H9 (cell line): Measurements from ENCODE around the gene C2orf81. TPM values are rescaled to one million over a fixed set of nuclear protein-coding genes. Genes with fewer than 3 reads are reported as not detected.

Source experiments
- DNase-seq: peaks from one replicate; pipeline ENCODE4 v3.0.0-alpha.2; 2017
- H2AFZ ChIP-seq: one replicate; pipeline ENCODE4 v1.6.1; 2013; ENCODE audit warnings: mild to moderate bottlenecking, low read length, control low read depth, moderate library complexity
- H2AK5ac ChIP-seq: 2 replicates; pipeline ENCODE4 v1.6.1; 2013; ENCODE audit warnings: low read length, control low read depth, mixed read lengths; ENCODE audit not compliant: insufficient read length
- H2BK120ac ChIP-seq: one replicate; pipeline ENCODE4 v1.6.1; 2013; ENCODE audit warnings: low read depth, mild to moderate bottlenecking, low read length, control low read depth, inconsistent platforms; ENCODE audit not compliant: poor library complexity, severe bottlenecking
- H2BK12ac ChIP-seq: 2 replicates; pipeline ENCODE4 v1.6.1; 2013; ENCODE audit warnings: low read length, control low read depth, mixed read lengths, low read depth; ENCODE audit not compliant: insufficient read length
- H2BK15ac ChIP-seq: 2 replicates; pipeline ENCODE4 v1.6.1; 2013; ENCODE audit warnings: low read depth, low read length, control low read depth
- H2BK20ac ChIP-seq: one replicate; pipeline ENCODE4 v1.6.1; 2013; ENCODE audit warnings: low read depth, mild to moderate bottlenecking, low read length, control low read depth, inconsistent platforms; ENCODE audit not compliant: poor library complexity, severe bottlenecking
- H2BK5ac ChIP-seq: 2 replicates; pipeline ENCODE4 v1.6.1; 2013; ENCODE audit warnings: low read length, control low read depth, mixed read lengths; ENCODE audit not compliant: insufficient read length
- H3K14ac ChIP-seq: 2 replicates; pipeline ENCODE4 v1.6.1; 2013; ENCODE audit warnings: low read length, control low read depth; ENCODE audit not compliant: insufficient read depth
- H3K18ac ChIP-seq: 2 replicates; pipeline ENCODE4 v1.6.1; 2013; ENCODE audit warnings: low read depth, mild to moderate bottlenecking, mixed read lengths, low read length, control low read depth; ENCODE audit not compliant: insufficient read length
- H3K23ac ChIP-seq: 2 replicates; pipeline ENCODE4 v1.6.1; 2013; ENCODE audit warnings: low read length, control low read depth, mixed read lengths, low read depth; ENCODE audit not compliant: insufficient read length
- H3K23me2 ChIP-seq: 2 replicates; pipeline ENCODE4 v1.6.1; 2013; ENCODE audit warnings: low read depth, mild to moderate bottlenecking, mixed read lengths, low read length, control low read depth; ENCODE audit not compliant: insufficient read length, poor library complexity, severe bottlenecking
- H3K27ac ChIP-seq: 2 replicates; pipeline ENCODE4 v1.5.1; 2013; ENCODE audit warnings: low read length, control low read depth, mixed read lengths, low read depth; ENCODE audit not compliant: insufficient read length
- H3K27me3 ChIP-seq: 2 replicates; pipeline ENCODE4 v1.6.1; 2013; ENCODE audit warnings: low read length, control low read depth, inconsistent platforms; ENCODE audit not compliant: insufficient read depth
- H3K4ac ChIP-seq: 2 replicates; pipeline ENCODE4 v1.6.1; 2013; ENCODE audit warnings: low read depth, mild to moderate bottlenecking, control low read depth, inconsistent platforms, low read length, moderate library complexity
- H3K4me1 ChIP-seq: 2 replicates; pipeline ENCODE4 v1.6.1; 2013; ENCODE audit warnings: low read length, control low read depth, inconsistent platforms; ENCODE audit not compliant: insufficient read depth
- H3K4me2 ChIP-seq: 2 replicates; pipeline ENCODE4 v1.6.1; 2013; ENCODE audit warnings: low read length, control low read depth, mixed read lengths; ENCODE audit not compliant: insufficient read length, insufficient read depth
- H3K56ac ChIP-seq: 2 replicates; pipeline ENCODE4 v1.6.1; 2013; ENCODE audit warnings: low read depth, mild to moderate bottlenecking, mixed read lengths, low read length, control low read depth; ENCODE audit not compliant: insufficient read length
- H3K79me1 ChIP-seq: 2 replicates; pipeline ENCODE4 v1.6.1; 2013; ENCODE audit warnings: low read depth, mild to moderate bottlenecking, moderate library complexity, low read length, control low read depth, inconsistent platforms; ENCODE audit not compliant: insufficient read depth, poor library complexity, severe bottlenecking
- H3K79me2 ChIP-seq: 2 replicates; pipeline ENCODE4 v1.6.1; 2013; ENCODE audit warnings: low read length, control low read depth, inconsistent platforms; ENCODE audit not compliant: insufficient read depth
- H3K9ac ChIP-seq: 2 replicates; pipeline ENCODE4 v1.6.1; 2013; ENCODE audit warnings: low read length, control low read depth, mixed read lengths; ENCODE audit not compliant: insufficient read length; ENCODE audit errors: extremely low read depth
- H3K9me3 ChIP-seq: one replicate; pipeline ENCODE4 v1.6.1; 2013; ENCODE audit warnings: low read depth, low read length, inconsistent platforms; ENCODE audit not compliant: control insufficient read depth
- H3T11ph ChIP-seq: one replicate; pipeline ENCODE4 v1.6.1; 2013; ENCODE audit warnings: mild to moderate bottlenecking, low read length, control low read depth, inconsistent platforms
- H4K20me1 ChIP-seq: one replicate; pipeline ENCODE4 v1.6.1; 2013; ENCODE audit not compliant: control insufficient read depth, insufficient read length, insufficient read depth
- H4K5ac ChIP-seq: 2 replicates; pipeline ENCODE4 v1.6.1; 2013; ENCODE audit warnings: low read depth, mild to moderate bottlenecking, mixed read lengths, low read length, control low read depth; ENCODE audit not compliant: insufficient read length
- H4K8ac ChIP-seq: replicated peaks from 2 replicates; pipeline ENCODE4 v1.6.1; 2013; ENCODE audit warnings: low read length, control low read depth, mixed read lengths, low read depth; ENCODE audit not compliant: insufficient read length
- H4K91ac ChIP-seq: 2 replicates; pipeline ENCODE4 v1.6.1; 2013; ENCODE audit warnings: low read depth, mild to moderate bottlenecking, moderate library complexity, mixed read lengths, low read length, control low read depth; ENCODE audit not compliant: insufficient read length
- H3K27ac Mint-ChIP-seq, 3 experiments: 2 replicates in 2 of 3; 3 replicates in 1 of 3; pipeline ENCODE4 v1.8.0; 2020 to 2021; ENCODE audit warnings: mixed read lengths in 3 of 3, mild to moderate bottlenecking in 1 of 3, moderate library complexity in 1 of 3
- H3K27me3 Mint-ChIP-seq: 2 replicates; pipeline ENCODE4 v1.8.0; 2021; ENCODE audit warnings: low read depth, mild to moderate bottlenecking, moderate library complexity, mixed read lengths
- H3K36me3 Mint-ChIP-seq, 3 experiments: 2 replicates in 2 of 3; 3 replicates in 1 of 3; pipeline ENCODE4 v1.8.0; 2020 to 2021; ENCODE audit warnings: low read depth in 3 of 3, mixed read lengths in 3 of 3; ENCODE audit not compliant: insufficient read depth in 1 of 3
- H3K4me1 Mint-ChIP-seq, 2 experiments: 2 replicates each; pipeline ENCODE4 v1.8.0; 2020; ENCODE audit warnings: mixed read lengths in 2 of 2
- H3K4me3 Mint-ChIP-seq, 2 experiments: 2 replicates in 1 of 2; 3 replicates in 1 of 2; pipeline ENCODE4 v1.8.0; 2020 to 2021; ENCODE audit warnings: mild to moderate bottlenecking in 2 of 2, mixed read lengths in 2 of 2, moderate library complexity in 1 of 2
- H3K9me3 Mint-ChIP-seq, 2 experiments: 2 replicates in 1 of 2; 3 replicates in 1 of 2; pipeline ENCODE4 v1.8.0; 2020; ENCODE audit warnings: mild to moderate bottlenecking in 2 of 2, mixed read lengths in 2 of 2, moderate library complexity in 1 of 2
- CTCF ChIP-seq: fragments of 200-600 bp; sonication (generic); conservative IDR thresholded peaks from 3 replicates; pipeline ENCODE4 v1.8.0; 2021; ENCODE audit warnings: antibody characterized with exemption, mild to moderate bottlenecking
- WGBS: extraction: QIAGEN DNeasy Blood & Tissue Kit; methylation state at CpG from one replicate; pipeline ENCODE4 v1.1.7; 2013; ENCODE audit warnings: missing lambda C conversion rate, low lambda C conversion rate, mixed read lengths; ENCODE audit not compliant: insufficient read length; ENCODE audit errors: extremely low coverage; 5-methylcytosine and 5-hydroxymethylcytosine counted together
- total RNA-seq: library from RNA; stranded (reverse); gene quantifications from 2 replicates; pipeline ENCODE4 v1.2.1, GENCODE V29; 2021

C2orf81 gene
- total RNA-seq, 1 experiment from 2014 or later = 3.5 TPM

- H3K36me3 Mint-ChIP-seq = peaks cover 28 to 61% (median 58%) of the 10 kb centered on the region in 3 experiments
- no peak overlapping the region for H4K91ac ChIP-seq
- no peak overlapping the region for H3T11ph ChIP-seq
- no peak overlapping the region for H2AK5ac ChIP-seq
- no peaks in the 10 kb centered on the region for H3K4me1 ChIP-seq
- DNase-seq = no peak
- H2BK12ac ChIP-seq = no peak overlapping the region
- H4K5ac ChIP-seq = no peak overlapping the region
- H4K20me1 ChIP-seq = no peaks in the 10 kb centered on the region
- no peak overlapping the region for H3K27ac ChIP-seq
- no peak overlapping the region for H2BK20ac ChIP-seq
- H3K18ac ChIP-seq = no peak overlapping the region
- H3K56ac ChIP-seq = no peak overlapping the region
- peaks cover 11 to 14% of the 10 kb centered on the region in 2 experiments for H3K4me1 Mint-ChIP-seq
- H3K27me3 ChIP-seq = no peaks in the 10 kb centered on the region
- H2AFZ ChIP-seq = no peak overlapping the region
- H3K9ac ChIP-seq = no peak overlapping the region
- peaks cover 23% of the 10 kb centered on the region for H3K27me3 Mint-ChIP-seq
- TF ChIP-seq CTCF = no peak
- H3K79me1 ChIP-seq = no peaks in the 10 kb centered on the region
- H3K23me2 ChIP-seq = peaks cover 9% of the 10 kb centered on the region
- no peak overlapping the region for H4K8ac ChIP-seq
- WGBS = no CpG with 5 or more reads among the region's 5 CpGs
- H2BK5ac ChIP-seq = no peak overlapping the region
- no peak overlapping the region for H3K4me2 ChIP-seq
- H3K4me3 Mint-ChIP-seq = no peak overlapping the region
- no peaks in the 10 kb centered on the region for H3K79me2 ChIP-seq
- no peak overlapping the region for H3K4ac ChIP-seq
- H3K9me3 ChIP-seq = no peaks in the 10 kb centered on the region
- H3K14ac ChIP-seq = no peak overlapping the region
- H3K9me3 Mint-ChIP-seq = no peaks in the 10 kb centered on the region; a peak in 2 of 5 replicates
- H2BK15ac ChIP-seq = no peak overlapping the region
- no peak overlapping the region for H2BK120ac ChIP-seq
- no peak overlapping the region for H3K23ac ChIP-seq
- peak overlapping the region in 2 of 3 experiments; percentile 43 to 55; a peak in 2 of 7 replicates for H3K27ac Mint-ChIP-seq
Measured at GRCh38 chr2:74424995-74425406, 3.6 kb upstream of the C2orf81 start.
